H1 (cell line): ENCODE data around the gene CDS2. TPM values are rescaled to one million over a fixed set of nuclear protein-coding genes. Genes with fewer than 3 reads are reported as not detected.

Experiments used
- polyA plus RNA-seq, 7 experiments: library from polyadenylated mRNA; depleted of rRNA in 3 of 7; stranded (reverse) in 5 of 7; unstranded in 2 of 7; fragments of >200 nt in 5 of 7; fragments of 200-250 nt in 2 of 7; gene quantifications; 1 replicate in 5 of 7; 2 replicates in 1 of 7; 4 replicates in 1 of 7; pipeline versions ENCODE4 v1.2.1 to v1.2.3, GENCODE V29; 2011 to 2013; ENCODE audit warnings: missing spikeins in 2 of 7, mixed read lengths in 2 of 7
- small RNA-seq: library from polyadenylated mRNA; stranded (forward); fragments of <200 nt; extraction: miRNeasy Mini kit (QIAGEN cat#:217004); gene quantifications from one replicate; pipeline ENCODE3, GENCODE V24; 2013; ENCODE audit not compliant: insufficient read depth
- total RNA-seq: library from RNA; stranded (reverse); fragmentation: NEBNext Ultra II Directional; extraction: Animal tissue kit (Norgen Biotek cat#: 25700); gene quantifications from 2 replicates; pipeline ENCODE4 v1.2.1, GENCODE V29; 2021

Gene CDS2
- total and polyA plus RNA-seq, 2 of the 8 experiments (the other 6 are each of a cell fraction or from before 2014, with no cell fraction given), result 54.0 to 56.2 TPM

Small RNA genes within 50 kb of the gene (small RNA-seq; reads per million reads assigned to genes)
- not detected for gene RF00019
- gene RF00568, result not detected
- gene RNA5SP474, result not detected

Other genes starting within 250 kb of the CDS2 start
- 15.7 and 18.6 TPM in 2 replicates for gene SLC23A2, start 125.5 kb upstream of the CDS2 start, total RNA-seq
- 17.0 and 26.1 TPM in 2 replicates for gene SLC23A2, start 125.5 kb upstream of the CDS2 start, polyA plus RNA-seq (2011; rRNA removed)
- gene TMEM230, start 13.9 kb upstream of the CDS2 start, total RNA-seq, result 81.5 and 82.2 TPM in 2 replicates
- 107 and 133 TPM in 2 replicates for gene TMEM230, start 13.9 kb upstream of the CDS2 start, polyA plus RNA-seq (2011; rRNA removed)
- gene PCNA, start 7.0 kb upstream of the CDS2 start, total RNA-seq, result 286 and 290 TPM in 2 replicates
- 737 and 756 TPM in 2 replicates for gene PCNA, start 7.0 kb upstream of the CDS2 start, polyA plus RNA-seq (2011; rRNA removed)
- 2.6 and 3.3 TPM in 2 replicates for gene PROKR2, start 189.9 kb downstream of the CDS2 start, total RNA-seq
- gene PROKR2, start 189.9 kb downstream of the CDS2 start, polyA plus RNA-seq (2011; rRNA removed), result 7.7 and 9.5 TPM in 2 replicates